NCI-H1436 treated with DMSO at 0.1 percent for 48 hours (cell line): Measurements from ENCODE around the gene MUTYH.
"Not testable (repeated sequence)": the region's sequence is repeated elsewhere in the genome, so short reads cannot be mapped to it uniquely, and the experiment has no call there.

ENCODE experiments used
- DNase-seq: peaks from one replicate; lab custom pipeline; 2025; lab: John Stamatoyannopoulos, UW

Gene MUTYH

DNA sequence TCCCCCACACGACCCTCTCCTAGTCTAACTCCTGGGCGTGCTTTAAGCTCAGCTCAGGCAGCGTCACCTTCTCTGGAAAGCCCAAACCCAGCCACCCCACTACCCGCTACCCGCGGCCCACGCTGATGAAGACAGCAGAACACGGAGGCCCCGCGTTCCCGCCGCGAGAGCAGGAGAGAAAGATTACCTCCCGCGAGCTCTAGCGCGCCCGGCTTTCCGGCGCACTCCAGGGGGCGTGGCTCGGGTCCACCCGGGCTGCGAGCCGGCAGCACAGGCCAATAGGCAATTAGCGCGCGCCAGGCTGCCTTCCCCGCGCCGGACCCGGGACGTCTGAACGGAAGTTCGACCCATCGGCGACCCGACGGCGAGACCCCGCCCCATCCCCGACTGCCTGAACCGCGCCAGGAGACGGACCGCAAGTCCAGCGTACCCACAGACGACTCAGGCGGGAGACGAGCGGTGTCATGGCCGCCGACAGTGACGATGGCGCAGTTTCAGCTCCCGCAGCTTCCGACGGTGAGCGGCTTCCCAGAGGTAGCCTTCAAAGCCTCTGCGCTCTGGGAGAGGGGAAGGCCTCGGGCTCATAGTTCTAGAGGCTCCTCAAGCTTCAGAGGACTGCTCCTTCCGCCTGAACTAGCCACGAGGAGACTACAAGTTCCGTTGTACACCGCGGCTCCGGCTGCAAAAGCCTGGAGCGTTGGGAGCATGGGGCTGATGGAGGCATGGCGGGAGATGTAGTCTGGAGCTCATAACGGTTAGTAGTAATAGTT lies at the start of gene MUTYH, which contains the start of gene TOE1:
TSS of gene MUTYH (minus strand) at position 652 of the 770 bp plus-strand sequence. CDS start 5,935 bp downstream, outside the sequence.
TSS of gene TOE1 (plus strand) at position 382 of the 770 bp plus-strand sequence. CDS start at position 465, 83 bp downstream.
- peak; percentile 48 for DNase-seq

DNA sequence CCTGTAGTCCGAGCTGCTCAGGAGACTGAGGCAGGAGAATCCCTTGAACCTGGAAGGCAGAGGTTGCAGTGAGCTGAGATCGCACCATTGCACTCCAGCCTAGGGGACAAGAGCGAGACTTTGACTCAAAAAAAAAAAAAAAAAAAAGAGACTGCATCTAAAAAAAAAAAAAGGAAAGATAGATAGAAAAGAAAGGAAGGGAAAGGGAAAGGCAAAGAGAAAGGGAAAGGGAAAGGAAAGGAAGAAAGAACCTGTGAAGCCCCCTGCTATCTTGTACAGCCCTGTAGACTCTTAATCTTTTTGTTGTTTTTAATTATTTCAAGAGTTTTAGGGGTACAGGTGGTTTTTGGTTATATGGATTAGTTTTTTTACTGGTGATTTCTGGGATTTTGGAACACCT lies 46.0 kb upstream of the MUTYH start:
- DNase-seq = no peak

GRCh38 chr1:45385302-45385701 lies 45.1 kb upstream of the MUTYH start:
- DNase-seq = no peak

GRCh38 chr1:45384213-45384612 lies 44.0 kb upstream of the MUTYH start:
- not testable (repeated sequence) for DNase-seq

GRCh38 chr1:45383191-45383590 lies 43.0 kb upstream of the MUTYH start:
- DNase-seq = no peak

DNA sequence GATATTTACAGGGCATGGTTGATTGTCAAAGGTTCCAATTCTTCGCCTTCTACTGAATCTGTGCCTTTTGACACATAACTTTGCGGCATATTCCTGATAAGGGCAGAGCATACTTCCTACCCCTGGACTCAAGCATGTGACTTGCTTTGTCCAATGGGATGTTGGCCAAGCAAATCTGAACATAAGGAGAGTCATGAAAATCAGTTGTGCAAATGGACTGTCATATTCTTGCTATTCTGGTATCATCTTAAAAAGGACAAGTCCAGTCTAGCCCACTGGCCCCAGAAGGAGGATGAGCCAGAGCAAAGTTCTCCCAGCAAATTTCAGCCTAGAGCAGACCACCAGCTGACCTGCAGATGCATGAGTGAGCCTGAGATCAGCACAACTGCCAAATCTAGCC lies 41.0 kb upstream of the MUTYH start:
- no peak for DNase-seq

- DNase-seq = no peak
These were observed 40.5 kb upstream of the MUTYH start for GRCh38 chr1:45380730-45381129.

GRCh38 chr1:45380125-45380524 lies 39.9 kb upstream of the MUTYH start:
- no peak for DNase-seq

- no peak for DNase-seq
These were observed 39.3 kb upstream of the MUTYH start for GRCh38 chr1:45379524-45379923.

GRCh38 chr1:45378184-45378583 lies 37.9 kb upstream of the MUTYH start:
- DNase-seq = no peak

DNA sequence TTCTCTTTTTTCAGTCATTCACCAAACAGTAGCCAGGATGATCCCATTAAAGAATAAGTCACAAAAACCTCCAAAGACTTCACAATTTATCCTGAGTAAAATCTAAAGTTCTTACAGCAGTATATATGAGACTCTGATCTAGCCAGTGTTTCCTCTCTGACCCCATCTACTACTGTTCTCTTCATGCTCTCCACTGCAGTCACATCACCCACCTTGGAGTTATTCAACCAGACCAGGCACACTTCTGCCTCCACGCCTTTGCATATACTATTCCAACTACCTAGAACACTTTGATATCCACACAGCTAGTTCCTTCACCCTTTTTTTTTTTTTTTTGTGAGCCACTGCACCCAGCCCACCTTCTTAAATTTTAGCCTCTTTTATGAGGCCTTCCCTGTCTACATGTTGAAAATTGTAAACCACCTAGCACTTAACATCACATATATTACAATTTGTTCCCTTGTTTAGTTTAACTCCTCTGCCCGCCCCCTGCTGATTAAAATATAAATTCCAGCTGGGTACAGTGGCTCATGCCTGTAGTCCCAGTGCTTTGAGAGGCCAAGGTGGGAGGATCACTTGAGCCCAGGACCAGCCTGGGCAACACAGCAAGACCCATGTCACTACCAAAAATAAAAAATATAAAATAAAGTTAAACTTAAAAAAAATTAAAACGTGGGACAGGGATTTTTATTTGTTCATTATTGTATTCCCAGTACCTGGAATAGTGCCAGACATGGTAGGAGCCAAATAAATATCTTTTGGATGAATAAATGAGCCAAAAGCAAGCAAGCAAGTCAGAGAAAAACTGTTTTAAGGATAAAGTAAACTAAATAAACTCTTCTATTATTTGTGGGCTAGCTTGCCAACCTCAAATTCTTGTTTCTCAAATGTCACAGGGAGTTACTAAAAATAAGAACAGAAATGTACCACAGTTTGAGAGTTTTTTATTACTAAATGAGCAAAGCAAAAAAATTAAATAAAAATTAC lies 35.2 kb upstream of the MUTYH start:
- no peak for DNase-seq

- DNase-seq = no peak
These were observed 33.3 kb upstream of the MUTYH start for GRCh38 chr1:45373573-45373972.

- DNase-seq = no peak
These were observed 30.3 kb upstream of the MUTYH start for GRCh38 chr1:45370575-45370974.

GRCh38 chr1:45365051-45365450 lies 24.8 kb upstream of the MUTYH start:
- no peak for DNase-seq

GRCh38 chr1:45364294-45364693 lies 24.1 kb upstream of the MUTYH start:
- DNase-seq = no peak

- DNase-seq = not testable (repeated sequence)
These were observed 20.7 kb upstream of the MUTYH start for GRCh38 chr1:45360981-45361380.

DNA sequence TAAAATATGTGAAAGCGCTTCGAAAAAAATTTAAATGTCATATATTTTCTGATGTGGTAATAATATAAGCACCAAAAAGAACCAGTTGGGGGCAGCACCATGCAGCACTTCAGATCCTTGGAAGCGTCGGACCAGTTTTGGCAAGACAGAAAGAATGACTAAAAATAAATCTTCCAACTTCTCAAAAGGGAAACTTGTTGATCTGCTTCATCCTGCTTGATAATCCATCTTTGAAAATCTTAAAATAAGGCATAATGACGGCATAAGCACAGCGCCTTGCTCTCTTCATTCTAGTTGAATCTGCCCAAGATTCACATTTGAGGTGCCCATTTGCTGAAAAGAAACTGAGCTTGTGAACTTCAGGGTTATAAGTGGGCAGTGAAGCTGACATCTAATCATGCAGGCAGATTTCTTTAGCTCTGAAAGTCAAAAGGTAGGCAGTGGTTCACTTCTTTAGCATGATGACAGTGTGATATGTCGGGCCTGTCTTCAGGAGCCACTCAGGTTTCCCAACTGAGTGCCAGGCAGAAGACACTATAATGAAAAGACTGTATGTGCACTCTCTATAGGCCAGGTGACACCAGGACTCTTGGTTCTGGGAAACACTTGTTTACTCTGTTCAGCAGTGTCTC lies 19.8 kb upstream of the MUTYH start:
- no peak for DNase-seq

GRCh38 chr1:45356186-45356585 lies 15.9 kb upstream of the MUTYH start:
- DNase-seq = no peak

DNA sequence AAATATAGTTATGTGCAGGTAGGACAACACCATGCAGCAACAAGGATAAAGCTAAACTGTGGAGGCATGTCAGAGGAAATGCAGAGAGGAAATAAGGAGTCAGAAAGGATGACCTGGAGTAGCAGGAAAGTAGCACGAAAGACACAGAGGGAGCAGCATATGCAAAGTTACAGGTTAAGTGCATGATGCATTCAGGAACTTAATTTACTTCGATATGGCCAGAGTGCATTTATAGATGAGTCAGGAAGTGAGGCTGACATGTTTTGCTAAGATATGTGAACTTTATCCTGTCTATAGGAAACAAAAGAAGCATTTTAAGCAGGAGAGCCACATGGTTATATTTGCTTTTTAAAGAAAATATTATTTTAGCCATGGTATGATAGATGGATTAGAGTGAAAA lies 15.4 kb upstream of the MUTYH start:
- DNase-seq = no peak

- no peak for DNase-seq
These were observed 14.6 kb upstream of the MUTYH start for GRCh38 chr1:45354838-45355237.

DNA sequence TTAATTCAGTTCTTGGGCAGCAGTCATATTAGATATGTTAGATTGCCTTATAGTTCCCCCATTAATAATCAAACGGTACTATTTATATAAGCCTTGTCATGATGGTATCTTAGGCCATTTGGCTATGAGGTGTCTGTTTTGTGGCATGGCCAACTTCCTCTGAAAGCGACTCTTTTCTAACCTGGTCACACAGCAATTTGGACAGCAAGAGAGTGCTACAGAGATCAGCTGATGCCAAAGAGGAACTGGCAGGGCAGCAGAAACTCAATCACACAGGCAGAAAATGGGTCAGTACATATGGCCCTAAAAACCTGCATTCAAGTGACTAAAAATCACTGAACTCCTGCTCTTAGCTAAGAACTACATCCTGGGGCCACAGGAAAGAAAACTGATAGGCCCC lies 13.4 kb upstream of the MUTYH start:
- no peak for DNase-seq

GRCh38 chr1:45351508-45351907 lies 11.3 kb upstream of the MUTYH start:
- no peak for DNase-seq
